ENCODE data around the gene DCAF11. TPM values are rescaled to one million over a fixed set of nuclear protein-coding genes. Genes with fewer than 3 reads are reported as not detected.

DCAF11 gene
- total and polyA plus RNA-seq, 2 of the 13 experiments (the other 11 are each of a cell fraction or from before 2014, with no cell fraction given) = 150 to 257 TPM

DNA sequence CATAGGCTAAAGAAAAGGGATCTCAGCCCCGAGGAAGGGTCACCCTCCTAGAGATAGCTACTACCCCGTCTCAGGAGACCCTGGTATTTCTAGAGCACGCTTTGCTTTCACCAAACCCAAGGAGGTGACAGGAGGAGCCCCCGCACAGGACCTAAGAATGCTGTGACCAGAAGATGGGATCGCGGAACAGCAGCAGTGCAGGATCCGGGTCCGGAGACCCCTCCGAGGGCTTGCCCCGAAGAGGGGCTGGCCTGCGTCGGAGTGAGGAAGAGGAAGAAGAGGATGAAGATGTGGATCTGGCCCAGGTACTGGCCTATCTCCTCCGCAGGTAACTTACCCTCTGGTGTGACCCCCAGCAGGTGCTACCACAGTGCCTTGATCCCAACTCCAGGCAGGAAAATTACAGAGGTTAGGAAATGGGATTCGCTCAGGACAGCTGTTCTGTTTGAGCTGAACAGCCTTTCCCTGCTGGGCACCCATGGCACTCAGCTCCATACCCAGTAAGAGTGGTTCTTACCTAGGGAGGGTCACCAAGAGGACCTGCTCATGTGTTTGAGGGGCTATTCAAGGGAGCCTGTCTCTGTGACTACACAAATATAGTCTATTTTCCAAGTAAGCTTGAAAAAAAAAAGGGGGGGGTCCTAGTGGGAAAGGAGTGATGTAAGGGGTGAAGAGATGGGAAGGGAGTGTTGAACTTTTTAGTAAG, 998 bp downstream of the DCAF11 start (continued):
- TF ChIP-seq NFKB2 (CRISPR knock-in tag; IDR thresholded peaks at IDR 0.05; ENCODE audit: borderline replicate concordance) (peak; percentile 55; the same call in 1 of the 2 replicates), KDM3A (CRISPR knock-in tag; IDR thresholded peaks at IDR 0.05; ENCODE audit: low read depth) (0 out of 2 replicates have a peak, but pooled peaks have one; percentile 26), FOSL1 (CRISPR knock-in tag; IDR thresholded peaks at IDR 0.05; ENCODE audit: borderline replicate concordance) (no peak; the same call in 1 of the 2 replicates), SMC3 (IDR thresholded peaks at IDR 0.05; ENCODE audit: low read length) (no peak), RCOR2 (CRISPR knock-in tag; IDR thresholded peaks at IDR 0.05) (no peak), SRSF4 (IDR thresholded peaks at IDR 0.05; ENCODE audit: low read depth, low read length, poor library complexity, severe bottlenecking) (no peak), ZNF124 (CRISPR knock-in tag; IDR thresholded peaks at IDR 0.05) (no peak; the same call in 1 of the 2 replicates), SMYD3 (CRISPR knock-in tag; IDR thresholded peaks at IDR 0.05) (no peak), ZNF333 (CRISPR knock-in tag; IDR thresholded peaks at IDR 0.05; ENCODE audit: borderline replicate concordance) (no peak; the same call in 1 of the 2 replicates), GZF1 (CRISPR knock-in tag; IDR thresholded peaks at IDR 0.05) (peak; percentile 74; the same call in 1 of the 2 replicates), HNF4G (IDR thresholded peaks at IDR 0.05; ENCODE audit: borderline replicate concordance, low read depth, low read length) (no peak), HNF4G (CRISPR knock-in tag; IDR thresholded peaks at IDR 0.05; ENCODE audit: borderline replicate concordance, low read depth) (peak; percentile 71; the same call in 1 of the 2 replicates), TBX3 (IDR thresholded peaks at IDR 0.05; ENCODE audit: borderline replicate concordance) (no peak), SP1 (IDR thresholded peaks at IDR 0.05) (no peak), SP1 (CRISPR knock-in tag; IDR thresholded peaks at IDR 0.05) (no peak), ZNF629 (CRISPR knock-in tag; conservative IDR thresholded peaks at IDR 0.05) (0 out of 2 replicates have a peak, but pooled peaks have one; percentile 11), ZNF883 (CRISPR knock-in tag; IDR thresholded peaks at IDR 0.05; ENCODE audit: not compliant biosample characterization) (peak; percentile 53), KAT7 (CRISPR knock-in tag; IDR thresholded peaks at IDR 0.05; ENCODE audit: borderline replicate concordance) (no peak), ZNF619 (CRISPR knock-in tag; IDR thresholded peaks at IDR 0.05) (peak; percentile 65), PAF1 (CRISPR knock-in tag; IDR thresholded peaks at IDR 0.05) (0 out of 2 replicates have a peak, but pooled peaks have one; percentile 27), MAFF (IDR thresholded peaks at IDR 0.05; ENCODE audit: low read depth, low read length) (no peak)
- TF ChIP-seq, protein P1, sequence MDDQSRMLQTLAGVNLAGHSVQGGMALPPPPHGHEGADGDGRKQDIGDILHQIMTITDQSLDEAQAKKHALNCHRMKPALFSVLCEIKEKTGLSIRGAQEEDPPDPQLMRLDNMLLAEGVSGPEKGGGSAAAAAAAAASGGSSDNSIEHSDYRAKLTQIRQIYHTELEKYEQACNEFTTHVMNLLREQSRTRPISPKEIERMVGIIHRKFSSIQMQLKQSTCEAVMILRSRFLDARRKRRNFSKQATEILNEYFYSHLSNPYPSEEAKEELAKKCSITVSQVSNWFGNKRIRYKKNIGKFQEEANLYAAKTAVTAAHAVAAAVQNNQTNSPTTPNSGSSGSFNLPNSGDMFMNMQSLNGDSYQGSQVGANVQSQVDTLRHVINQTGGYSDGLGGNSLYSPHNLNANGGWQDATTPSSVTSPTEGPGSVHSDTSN (CRISPR knock-in tag; IDR thresholded peaks at IDR 0.05; ENCODE audit: borderline replicate concordance) = peak; percentile 28; the same call in 1 of the 2 replicates
- TF ChIP-seq, protein P2, sequence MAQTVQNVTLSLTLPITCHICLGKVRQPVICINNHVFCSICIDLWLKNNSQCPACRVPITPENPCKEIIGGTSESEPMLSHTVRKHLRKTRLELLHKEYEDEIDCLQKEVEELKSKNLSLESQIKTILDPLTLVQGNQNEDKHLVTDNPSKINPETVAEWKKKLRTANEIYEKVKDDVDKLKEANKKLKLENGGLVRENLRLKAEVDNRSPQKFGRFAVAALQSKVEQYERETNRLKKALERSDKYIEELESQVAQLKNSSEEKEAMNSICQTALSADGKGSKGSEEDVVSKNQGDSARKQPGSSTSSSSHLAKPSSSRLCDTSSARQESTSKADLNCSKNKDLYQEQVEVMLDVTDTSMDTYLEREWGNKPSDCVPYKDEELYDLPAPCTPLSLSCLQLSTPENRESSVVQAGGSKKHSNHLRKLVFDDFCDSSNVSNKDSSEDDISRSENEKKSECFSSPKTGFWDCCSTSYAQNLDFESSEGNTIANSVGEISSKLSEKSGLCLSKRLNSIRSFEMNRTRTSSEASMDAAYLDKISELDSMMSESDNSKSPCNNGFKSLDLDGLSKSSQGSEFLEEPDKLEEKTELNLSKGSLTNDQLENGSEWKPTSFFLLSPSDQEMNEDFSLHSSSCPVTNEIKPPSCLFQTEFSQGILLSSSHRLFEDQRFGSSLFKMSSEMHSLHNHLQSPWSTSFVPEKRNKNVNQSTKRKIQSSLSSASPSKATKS (CRISPR knock-in tag; IDR thresholded peaks at IDR 0.05) = no peak
- TF ChIP-seq, protein P3, sequence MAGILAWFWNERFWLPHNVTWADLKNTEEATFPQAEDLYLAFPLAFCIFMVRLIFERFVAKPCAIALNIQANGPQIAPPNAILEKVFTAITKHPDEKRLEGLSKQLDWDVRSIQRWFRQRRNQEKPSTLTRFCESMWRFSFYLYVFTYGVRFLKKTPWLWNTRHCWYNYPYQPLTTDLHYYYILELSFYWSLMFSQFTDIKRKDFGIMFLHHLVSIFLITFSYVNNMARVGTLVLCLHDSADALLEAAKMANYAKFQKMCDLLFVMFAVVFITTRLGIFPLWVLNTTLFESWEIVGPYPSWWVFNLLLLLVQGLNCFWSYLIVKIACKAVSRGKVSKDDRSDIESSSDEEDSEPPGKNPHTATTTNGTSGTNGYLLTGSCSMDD (CRISPR knock-in tag; IDR thresholded peaks at IDR 0.05) = 0 out of 2 replicates have a peak, but pooled peaks have one; percentile 57
- TF ChIP-seq, protein P4, sequence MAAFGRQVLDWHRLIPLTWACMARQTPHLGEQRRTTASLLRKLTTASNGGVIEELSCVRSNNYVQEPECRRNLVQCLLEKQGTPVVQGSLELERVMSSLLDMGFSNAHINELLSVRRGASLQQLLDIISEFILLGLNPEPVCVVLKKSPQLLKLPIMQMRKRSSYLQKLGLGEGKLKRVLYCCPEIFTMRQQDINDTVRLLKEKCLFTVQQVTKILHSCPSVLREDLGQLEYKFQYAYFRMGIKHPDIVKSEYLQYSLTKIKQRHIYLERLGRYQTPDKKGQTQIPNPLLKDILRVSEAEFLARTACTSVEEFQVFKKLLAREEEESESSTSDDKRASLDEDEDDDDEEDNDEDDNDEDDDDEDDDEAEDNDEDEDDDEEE (CRISPR knock-in tag; IDR thresholded peaks at IDR 0.05) = no peak; the same call in 1 of the 2 replicates
